Kidney (tissue), 14 donors: ENCODE results near the gene CCAR1. TPM values are rescaled to one million over a fixed set of nuclear protein-coding genes. Genes with fewer than 3 reads are reported as not detected.
A peak's percentile ranks its signal among the peaks of the same experiment; 100 is the strongest.
"Not testable (repeated sequence)": the region's sequence is repeated elsewhere in the genome, so short reads cannot be mapped to it uniquely, and the experiment has no call there.

Source experiments
- DNase-seq, 5 donors: peaks; one replicate each; pipeline ENCODE4 v3.0.0-alpha.2; 2013 to 2020
- FAIRE-seq: peaks from 2 replicates; lab custom pipeline; 2012; peaks lifted over from hg19 to GRCh38; lab: Jason Lieb, UNC
- H3K27ac ChIP-seq, 2 donors: one replicate each; pipeline ENCODE4 v1.7.0; 2013; ENCODE audit warnings: low read depth in 2 of 2, low read length in 2 of 2, inconsistent platforms in 1 of 2
- H3K27me3 ChIP-seq: one replicate; pipeline ENCODE4 v1.7.1; 2013; ENCODE audit warnings: low read length, inconsistent platforms; ENCODE audit not compliant: control insufficient read depth, insufficient read depth
- H3K36me3 ChIP-seq, 3 donors: one replicate each; pipeline versions ENCODE4 v1.7.0 to v1.7.1; 2013; ENCODE audit warnings: low read length in 3 of 3, control low read depth in 1 of 3, inconsistent platforms in 1 of 3; ENCODE audit not compliant: insufficient read depth in 3 of 3, control insufficient read depth in 2 of 3
- H3K4me1 ChIP-seq, 3 donors: one replicate each; pipeline versions ENCODE4 v1.7.0 to v1.7.1; 2013; ENCODE audit warnings: low read length in 3 of 3, inconsistent platforms in 1 of 3, low read depth in 1 of 3; ENCODE audit not compliant: control insufficient read depth in 2 of 3, insufficient read depth in 2 of 3
- H3K4me3 ChIP-seq, 3 donors: one replicate each; pipeline versions ENCODE4 v1.7.0 to v1.8.1; 2013; ENCODE audit warnings: low read length in 3 of 3, control low read depth in 1 of 3, inconsistent platforms in 1 of 3
- H3K9ac ChIP-seq, 3 donors: one replicate each; pipeline versions ENCODE4 v1.7.0 to v1.7.1; 2013; ENCODE audit warnings: low read length in 3 of 3, control low read depth in 1 of 3, inconsistent platforms in 1 of 3
- H3K9me3 ChIP-seq, 3 donors: one replicate each; pipeline versions ENCODE4 v1.7.0 to v1.7.1; 2013; ENCODE audit warnings: low read length in 3 of 3, control low read depth in 1 of 3, inconsistent platforms in 1 of 3; ENCODE audit not compliant: control insufficient read depth in 2 of 3, insufficient read depth in 1 of 3
- intact Hi-C: fragments of 100-400 bp; cut with DNase I; formaldehyde crosslinking; loops from one replicate; pipeline ENCODE4 v1.11.1; 2022
- polyA plus RNA-seq: library from polyadenylated mRNA; stranded (reverse); fragments of 350-450 nt; fragmentation: Illumina TruSeq; extraction: RNeasy Lipid Tissue Mini Kit (QIAGEN cat#74804); gene quantifications from one replicate; pipeline ENCODE4 v1.2.3, GENCODE V29; 2014; ENCODE audit warnings: low read depth, low replicate concordance; ENCODE audit not compliant: insufficient read depth
- total RNA-seq: library from RNA; stranded (reverse); fragmentation: NEBNext Ultra II Directional; extraction: Animal tissue kit (Norgen Biotek cat#: 25700); gene quantifications from one replicate; pipeline ENCODE4 v1.2.1, GENCODE V29; 2021
- TF ChIP-seq, protein P1 (sequence below): IDR thresholded peaks from 3 replicates; pipeline ENCODE4 v1.5.1; 2012; ENCODE audit warnings: mild to moderate bottlenecking, moderate library complexity, borderline replicate concordance; ENCODE audit not compliant: insufficient read depth; ENCODE audit errors: extremely low read depth
- donor health status: control.
- donor health status: control.
- donor health status: control.
- donor health status: control.
- donor health status: control.
- donor health status: DM: yes; HTN: yes; CAD: no.
- donor health status: Normal renal cell carcinoma (clear cell type).

Gene CCAR1
- total and polyA plus RNA-seq, 2 donors from 2014 or later, result 45.2 to 54.4 TPM

DNA sequence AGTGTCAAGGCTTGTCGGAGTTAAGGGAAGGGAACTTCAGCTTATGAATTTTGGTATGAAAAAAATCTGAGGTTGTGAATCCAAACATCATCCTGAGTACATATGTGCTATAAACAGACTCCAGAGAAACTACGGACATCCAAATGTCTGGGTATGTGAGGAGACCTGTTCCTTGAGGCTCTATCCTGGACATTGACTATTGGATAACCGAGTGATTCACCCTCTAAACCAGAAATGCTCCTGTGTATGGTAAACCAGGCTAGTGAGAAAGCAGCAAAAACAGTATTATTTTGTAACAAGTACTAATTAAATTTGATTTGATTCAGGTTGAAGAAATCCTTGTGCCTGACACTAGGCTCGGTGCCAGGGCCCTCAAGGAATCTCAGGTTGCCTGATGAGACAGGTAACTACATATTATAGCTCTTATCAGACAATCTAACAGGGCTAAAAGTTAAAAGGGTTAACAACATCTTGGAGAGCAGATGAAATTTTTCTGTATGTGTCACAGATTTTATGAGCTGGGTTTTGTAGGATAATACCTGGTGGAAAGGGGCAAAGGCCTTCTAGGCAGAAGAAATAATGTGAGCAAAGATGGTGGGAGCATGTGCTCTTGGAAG, 95.9 kb downstream of the CCAR1 start:
- Histone ChIP-seq H3K4me1 (no peaks in the 10 kb centered on the region), H3K9ac (no peak overlapping the region), H3K36me3 (no peaks in the 10 kb centered on the region), H3K4me3 (no peak overlapping the region), H3K27me3 (no peaks in the 10 kb centered on the region), H3K9me3 (no peaks in the 10 kb centered on the region), H3K27ac (no peak overlapping the region)
- intact Hi-C loops, result no loop called here
- TF ChIP-seq, protein P1, sequence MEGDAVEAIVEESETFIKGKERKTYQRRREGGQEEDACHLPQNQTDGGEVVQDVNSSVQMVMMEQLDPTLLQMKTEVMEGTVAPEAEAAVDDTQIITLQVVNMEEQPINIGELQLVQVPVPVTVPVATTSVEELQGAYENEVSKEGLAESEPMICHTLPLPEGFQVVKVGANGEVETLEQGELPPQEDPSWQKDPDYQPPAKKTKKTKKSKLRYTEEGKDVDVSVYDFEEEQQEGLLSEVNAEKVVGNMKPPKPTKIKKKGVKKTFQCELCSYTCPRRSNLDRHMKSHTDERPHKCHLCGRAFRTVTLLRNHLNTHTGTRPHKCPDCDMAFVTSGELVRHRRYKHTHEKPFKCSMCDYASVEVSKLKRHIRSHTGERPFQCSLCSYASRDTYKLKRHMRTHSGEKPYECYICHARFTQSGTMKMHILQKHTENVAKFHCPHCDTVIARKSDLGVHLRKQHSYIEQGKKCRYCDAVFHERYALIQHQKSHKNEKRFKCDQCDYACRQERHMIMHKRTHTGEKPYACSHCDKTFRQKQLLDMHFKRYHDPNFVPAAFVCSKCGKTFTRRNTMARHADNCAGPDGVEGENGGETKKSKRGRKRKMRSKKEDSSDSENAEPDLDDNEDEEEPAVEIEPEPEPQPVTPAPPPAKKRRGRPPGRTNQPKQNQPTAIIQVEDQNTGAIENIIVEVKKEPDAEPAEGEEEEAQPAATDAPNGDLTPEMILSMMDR, result no peak
- FAIRE-seq (no peak), DNase-seq (no peak)

DNA sequence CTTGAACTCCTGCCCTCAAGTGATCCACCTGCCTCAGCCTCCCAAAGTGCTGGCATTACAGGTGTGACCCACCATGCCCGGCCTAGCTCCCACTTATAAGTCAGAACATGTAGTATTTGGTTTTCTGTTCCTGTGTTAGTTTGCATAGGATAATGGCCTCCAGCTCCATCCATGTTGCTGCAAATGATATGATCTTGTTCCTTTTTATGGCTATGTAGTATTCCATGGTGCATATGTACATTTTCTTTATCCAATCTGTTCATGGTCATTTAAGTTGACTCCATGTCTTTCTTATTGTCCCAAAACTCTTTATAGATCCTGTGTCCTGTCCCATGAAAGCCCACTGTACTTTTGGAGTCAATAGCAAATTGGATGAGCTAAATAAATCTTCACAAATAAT, 99.3 kb downstream of the CCAR1 start:
- H3K27ac ChIP-seq, H3K36me3 ChIP-seq, H3K9me3 ChIP-seq, FAIRE-seq, H3K27me3 ChIP-seq, DNase-seq, H3K4me3 ChIP-seq, intact Hi-C loops, H3K9ac ChIP-seq, H3K4me1 ChIP-seq: not testable (repeated sequence)

DNA sequence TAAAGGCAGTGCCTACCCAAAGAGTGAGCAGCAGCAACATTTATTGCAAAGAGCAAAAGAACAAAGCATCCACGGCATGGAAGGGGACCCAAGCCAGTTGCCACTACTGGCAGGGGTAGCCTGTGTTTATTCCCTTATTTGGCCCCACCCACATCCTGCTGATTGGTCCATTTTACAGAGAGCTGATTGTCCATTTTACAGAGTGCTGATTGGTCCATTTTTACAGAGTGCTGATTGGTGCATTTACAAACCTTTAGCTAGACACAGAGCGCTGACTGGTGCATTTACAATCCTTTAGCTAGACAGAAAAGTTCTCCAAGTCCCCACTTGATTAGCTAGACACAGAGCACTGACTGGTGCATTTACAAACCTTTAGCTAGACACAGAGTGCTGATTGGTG, 101.6 kb downstream of the CCAR1 start:
- H3K4me1 ChIP-seq, H3K4me3 ChIP-seq, DNase-seq, FAIRE-seq, H3K36me3 ChIP-seq, H3K27ac ChIP-seq, H3K9me3 ChIP-seq, H3K9ac ChIP-seq, H3K27me3 ChIP-seq, intact Hi-C loops: not testable (repeated sequence)

DNA sequence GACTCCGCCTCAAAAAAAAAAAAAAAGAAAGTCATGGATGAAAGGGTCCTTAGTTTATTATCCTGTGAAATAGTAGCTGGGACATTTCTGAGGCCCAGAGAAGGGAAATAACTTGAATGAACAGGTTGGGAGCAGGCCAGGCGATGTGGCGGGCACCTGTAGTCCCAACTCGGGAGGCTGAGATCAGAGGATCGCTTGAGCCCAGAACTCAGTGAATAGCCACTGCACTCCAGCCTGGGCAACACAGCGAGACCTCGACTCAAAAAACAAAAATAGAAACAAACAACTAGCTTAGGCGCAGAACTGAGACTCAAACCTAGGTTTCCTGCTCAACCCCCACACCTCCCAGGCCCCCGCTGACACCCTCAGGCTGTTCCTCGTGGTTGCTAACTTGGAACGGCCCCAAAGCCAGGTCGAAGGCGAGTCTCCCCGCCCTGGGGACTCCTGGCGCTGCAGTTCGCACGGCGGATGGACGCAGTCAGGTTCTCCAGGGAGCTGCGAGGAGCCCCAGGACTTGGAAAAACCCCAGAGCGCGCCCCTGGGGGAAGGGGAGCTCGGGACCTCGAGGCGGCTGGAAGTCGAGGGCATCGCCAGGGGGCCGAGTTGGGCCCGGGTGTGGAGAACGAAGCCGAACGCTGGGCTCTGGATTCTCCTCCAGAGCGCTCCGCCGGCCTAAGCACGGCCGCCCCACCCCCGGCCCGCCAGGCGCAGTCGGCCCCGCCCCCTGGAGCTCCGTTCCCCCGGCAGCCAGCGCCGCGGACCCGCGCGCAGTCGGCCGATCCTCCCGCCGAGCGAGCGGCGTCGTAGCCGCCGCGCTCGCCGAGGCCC, 105.9 kb downstream of the CCAR1 start, which contains the start of gene STOX1:
Gene STOX1 (plus strand): TSS at position 768 of the 828 bp plus-strand sequence. CDS start 93 bp downstream, outside the sequence.
- Histone ChIP-seq H3K27me3 (no peaks in the 10 kb centered on the region), H3K36me3 (no peaks in the 10 kb centered on the region), H3K4me3 (peak within 1 kb of the TSS; percentile 65 to 77 (median 71)), H3K27ac (peak within 1 kb of the TSS; percentile 22 to 63), H3K9ac (peak within 1 kb of the TSS in 2 of 3 donors; percentile 53 to 55), H3K9me3 (no peaks in the 10 kb centered on the region), H3K4me1 (peaks cover 0 to 2% (median 0%) of the 10 kb centered on the region in 3 donors)
- intact Hi-C loops, result no loop called here
- FAIRE-seq (no peak), DNase-seq (peak; percentile 81 to 89 (median 85))
- TF ChIP-seq, protein P1, result no peak

DNA sequence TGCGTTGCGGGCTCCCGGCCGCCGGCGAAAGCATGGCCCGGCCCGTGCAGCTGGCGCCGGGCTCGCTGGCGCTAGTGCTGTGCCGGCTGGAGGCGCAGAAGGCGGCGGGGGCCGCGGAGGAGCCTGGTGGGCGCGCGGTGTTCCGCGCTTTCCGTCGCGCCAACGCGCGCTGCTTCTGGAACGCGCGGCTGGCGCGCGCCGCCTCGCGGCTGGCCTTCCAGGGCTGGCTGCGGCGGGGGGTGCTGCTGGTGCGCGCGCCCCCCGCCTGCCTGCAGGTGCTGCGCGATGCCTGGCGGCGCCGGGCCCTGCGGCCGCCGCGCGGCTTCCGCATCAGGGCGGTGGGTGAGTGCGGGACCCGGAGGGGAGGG, 106.5 kb downstream of the CCAR1 start:
- FAIRE-seq, DNase-seq, H3K9ac ChIP-seq, H3K4me3 ChIP-seq, H3K9me3 ChIP-seq, H3K27ac ChIP-seq, H3K36me3 ChIP-seq, H3K27me3 ChIP-seq, intact Hi-C loops, H3K4me1 ChIP-seq: not testable (repeated sequence)

DNA sequence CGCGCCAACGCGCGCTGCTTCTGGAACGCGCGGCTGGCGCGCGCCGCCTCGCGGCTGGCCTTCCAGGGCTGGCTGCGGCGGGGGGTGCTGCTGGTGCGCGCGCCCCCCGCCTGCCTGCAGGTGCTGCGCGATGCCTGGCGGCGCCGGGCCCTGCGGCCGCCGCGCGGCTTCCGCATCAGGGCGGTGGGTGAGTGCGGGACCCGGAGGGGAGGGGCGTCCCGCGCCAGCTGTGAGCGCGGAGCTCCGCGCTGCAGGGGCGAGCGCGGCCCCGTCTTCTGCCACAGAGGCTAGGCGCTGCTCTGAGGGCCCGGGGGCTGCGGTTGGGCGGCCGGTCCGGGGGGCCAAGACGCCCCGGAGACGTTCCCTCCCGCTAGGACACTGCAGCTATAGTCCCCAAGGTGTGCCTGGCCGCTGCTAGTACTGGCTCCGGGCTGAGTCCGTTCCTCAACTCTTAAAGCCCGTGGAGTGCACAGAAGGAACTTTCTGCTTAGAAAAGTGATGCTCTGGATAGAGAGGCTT, 107.1 kb downstream of the CCAR1 start:
- H3K9ac ChIP-seq, H3K36me3 ChIP-seq, FAIRE-seq, H3K4me1 ChIP-seq, H3K27ac ChIP-seq, H3K9me3 ChIP-seq, H3K27me3 ChIP-seq, intact Hi-C loops: not testable (repeated sequence)
- DNase-seq, result peak; percentile 23 to 74 (median 50)
- H3K4me3 ChIP-seq, result peak overlapping the region; percentile 13 to 45 (median 44)
